ENCODE data around the gene IL17C.

The IL17C gene

DNA sequence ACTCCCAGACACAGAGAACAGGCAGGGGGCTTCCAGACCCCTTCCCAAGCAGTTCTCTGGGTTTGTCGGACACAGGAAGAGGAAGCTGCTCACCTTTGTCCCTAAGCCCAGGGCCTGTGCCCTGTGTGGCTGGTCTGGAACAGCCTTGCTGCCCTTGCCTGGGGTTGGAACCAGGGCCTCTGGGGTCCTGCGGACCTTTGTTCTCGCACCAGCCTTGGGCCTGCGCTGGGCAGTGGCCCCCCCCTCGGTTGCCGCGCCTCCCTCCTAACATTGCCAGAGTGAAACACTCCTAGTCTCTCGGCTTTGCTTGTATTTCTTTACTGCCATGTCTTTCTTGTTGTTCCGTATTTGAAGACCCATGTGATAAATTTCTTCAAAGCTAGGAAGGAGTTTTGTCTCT is 8.5 kb upstream of the IL17C start:
- no peak for DNase-seq

DNA sequence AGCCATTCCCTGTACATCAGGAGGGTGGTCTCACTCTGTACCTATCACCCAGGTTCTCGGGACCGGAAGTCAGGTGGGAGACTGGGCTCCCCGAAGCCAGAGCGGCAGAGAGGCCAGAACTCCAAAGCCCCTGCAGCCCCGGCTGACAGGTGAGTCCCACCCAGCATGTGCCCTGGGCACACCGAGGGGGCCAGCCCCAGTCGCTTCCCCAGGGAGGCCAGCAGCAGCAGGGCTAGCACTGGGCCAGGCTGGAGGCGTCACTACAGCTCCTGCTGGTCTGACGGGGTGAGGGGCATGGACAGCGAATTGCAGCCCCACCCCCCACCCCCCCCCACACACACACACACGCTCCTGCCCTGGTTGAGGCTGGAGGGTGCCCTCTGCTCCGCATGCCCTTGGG is 7.9 kb upstream of the IL17C start:
- DNase-seq, result no peak

DNA sequence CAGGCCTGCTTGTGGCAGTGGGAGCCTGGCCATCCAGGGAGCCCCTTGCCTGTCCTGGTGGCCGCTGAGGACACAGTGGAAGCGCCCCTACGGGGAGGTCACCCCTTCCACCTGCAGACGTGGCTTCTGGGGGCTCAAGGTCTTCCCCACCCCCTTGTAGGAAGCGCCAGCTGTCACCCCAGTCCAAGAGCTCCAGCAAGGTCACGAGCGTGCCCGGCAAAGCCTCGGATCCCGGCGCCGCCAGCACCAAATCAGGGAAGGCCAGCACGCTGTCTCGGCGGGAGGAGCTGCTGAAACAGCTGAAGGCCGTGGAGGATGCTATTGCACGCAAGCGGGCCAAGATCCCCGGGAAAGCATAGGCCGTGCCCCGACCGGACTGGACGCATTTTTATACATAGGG is 7.4 kb upstream of the IL17C start:
- no peak for DNase-seq

DNA sequence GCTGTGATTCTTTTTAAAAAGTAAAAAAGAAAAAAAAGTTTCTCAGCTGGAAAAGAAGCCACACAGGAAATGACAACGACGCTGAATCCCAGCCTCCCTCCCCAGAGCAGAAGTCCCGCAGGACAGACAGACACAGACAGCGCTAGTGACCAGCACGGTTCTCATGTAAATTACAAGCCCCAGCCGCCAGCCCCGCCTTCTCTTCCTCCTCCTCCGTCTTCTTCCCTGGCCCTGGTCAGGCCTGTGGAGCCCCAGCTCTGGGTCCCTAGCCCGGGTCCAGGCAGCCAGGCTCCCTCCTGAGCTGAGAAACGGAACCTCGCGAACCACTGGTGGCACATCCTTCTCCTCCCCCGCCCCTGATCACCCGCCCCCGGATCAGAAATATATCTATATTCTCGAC is 7.0 kb upstream of the IL17C start:
- DNase-seq, result no peak

DNA sequence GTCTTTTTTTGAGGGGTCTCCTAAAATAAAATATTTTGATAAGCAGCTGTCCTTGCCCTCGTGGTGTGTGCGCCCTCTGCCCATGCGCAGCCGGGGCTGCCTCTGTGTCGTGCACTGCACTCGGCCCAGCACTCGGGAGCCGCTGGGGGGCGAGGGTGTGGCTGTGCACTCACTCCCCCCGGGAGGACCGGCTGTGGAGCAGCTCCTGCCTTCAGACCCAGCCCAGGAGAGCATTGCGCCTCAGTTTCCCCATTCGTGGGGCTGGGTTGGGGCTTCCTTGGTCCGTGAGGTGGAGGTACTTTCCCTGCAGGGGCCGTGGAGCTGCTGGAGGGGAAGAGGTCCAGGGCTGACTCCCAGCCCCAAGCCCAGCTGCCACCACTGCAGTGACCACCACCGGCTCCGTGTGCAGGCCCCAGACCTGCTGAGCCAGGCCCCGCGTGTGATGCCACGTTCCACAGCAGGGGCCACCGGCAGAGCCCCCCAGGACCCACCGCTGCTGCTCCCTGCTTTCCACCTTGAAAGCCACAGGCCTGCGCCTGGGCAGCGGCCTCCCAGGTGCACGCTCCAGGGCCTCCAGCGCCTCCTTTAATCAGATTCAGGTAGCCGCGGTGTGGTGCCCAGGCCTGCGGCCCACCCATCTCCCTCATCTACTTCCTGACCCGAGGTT is 6.3 kb upstream of the IL17C start:
- no peak for DNase-seq

DNA sequence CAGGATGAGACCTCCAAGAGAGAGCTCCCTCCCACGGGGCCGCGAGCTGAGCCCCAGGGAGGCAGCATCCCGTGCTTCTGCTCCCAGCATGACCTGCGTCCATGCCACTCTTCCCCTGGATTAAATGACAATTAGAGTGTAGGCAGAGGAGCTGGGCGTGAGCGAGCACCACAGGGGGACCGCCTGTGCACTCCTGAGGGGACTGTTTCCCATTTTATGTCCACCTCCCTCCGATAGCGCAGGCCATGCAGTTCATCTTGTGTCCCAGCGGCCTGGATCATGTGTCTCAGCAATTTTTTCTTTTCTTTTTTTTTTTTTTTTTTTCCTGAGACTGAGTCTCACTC is 5.8 kb upstream of the IL17C start:
- no peak for DNase-seq

DNA sequence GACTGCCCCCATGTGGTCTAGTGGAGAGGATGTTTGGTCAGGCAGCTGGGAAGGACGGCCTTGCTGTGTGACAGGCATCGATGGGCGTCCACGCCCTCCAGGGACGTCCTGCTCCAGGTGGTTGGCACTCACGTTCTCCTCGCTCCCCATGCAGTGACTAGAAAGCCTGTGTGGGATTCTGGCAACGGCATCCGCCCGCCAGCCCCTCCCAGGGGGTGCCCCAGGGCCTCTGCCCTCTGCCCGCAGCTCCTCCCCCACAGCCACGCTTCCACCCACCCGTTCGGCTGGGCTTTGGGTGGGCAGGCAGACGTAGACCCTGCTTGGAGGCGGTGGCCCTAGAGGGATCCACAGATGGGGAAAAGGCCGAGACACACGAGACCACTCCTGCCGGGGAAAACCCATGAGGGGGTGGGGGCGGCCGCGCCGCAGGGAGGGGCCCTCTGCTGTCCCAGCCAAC is 4.7 kb upstream of the IL17C start:
- no peak for DNase-seq

DNA sequence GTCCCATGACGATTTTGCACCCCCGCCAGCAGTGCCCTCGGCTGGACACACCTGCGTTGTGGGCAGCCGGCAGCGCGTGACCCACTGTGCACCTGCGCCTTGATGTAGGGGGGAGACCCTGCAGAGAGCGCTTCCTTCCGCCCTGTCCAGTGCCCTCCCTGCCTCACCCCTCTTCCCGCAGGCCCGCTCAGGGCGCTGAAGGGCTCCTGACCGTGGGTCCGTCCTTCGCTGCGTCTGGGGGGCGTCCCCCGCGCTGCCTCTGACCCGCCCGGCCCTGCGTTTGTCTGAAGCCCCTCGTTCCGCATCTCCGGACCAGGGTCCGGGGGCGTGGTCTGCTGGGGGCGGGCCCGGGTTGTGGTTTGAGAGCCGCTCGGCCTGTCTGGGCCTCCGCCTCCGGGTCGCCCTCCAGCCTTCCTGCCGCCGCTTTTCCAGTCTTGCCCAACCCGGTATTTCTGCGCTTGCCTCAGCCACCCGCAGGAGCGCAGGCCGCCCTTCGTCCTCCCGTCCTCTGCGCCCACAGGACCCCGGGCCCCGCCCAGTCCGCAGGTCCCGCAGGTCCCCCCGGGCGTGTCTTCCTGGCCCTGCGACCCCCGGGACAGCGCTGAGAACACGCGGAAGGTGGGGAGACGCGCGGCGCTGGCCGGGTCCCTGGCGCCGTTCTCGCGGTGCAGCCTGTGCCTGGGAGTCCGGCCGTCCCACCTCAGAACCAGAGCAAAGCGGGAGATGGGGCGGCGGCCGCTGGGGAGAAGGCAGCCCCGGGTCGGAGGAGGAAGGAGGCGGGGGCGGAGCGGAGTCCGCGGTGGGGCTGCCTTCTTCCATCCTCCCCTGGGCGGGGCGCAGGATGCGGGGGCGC is 4.0 kb upstream of the IL17C start:
- no peak for DNase-seq

DNA sequence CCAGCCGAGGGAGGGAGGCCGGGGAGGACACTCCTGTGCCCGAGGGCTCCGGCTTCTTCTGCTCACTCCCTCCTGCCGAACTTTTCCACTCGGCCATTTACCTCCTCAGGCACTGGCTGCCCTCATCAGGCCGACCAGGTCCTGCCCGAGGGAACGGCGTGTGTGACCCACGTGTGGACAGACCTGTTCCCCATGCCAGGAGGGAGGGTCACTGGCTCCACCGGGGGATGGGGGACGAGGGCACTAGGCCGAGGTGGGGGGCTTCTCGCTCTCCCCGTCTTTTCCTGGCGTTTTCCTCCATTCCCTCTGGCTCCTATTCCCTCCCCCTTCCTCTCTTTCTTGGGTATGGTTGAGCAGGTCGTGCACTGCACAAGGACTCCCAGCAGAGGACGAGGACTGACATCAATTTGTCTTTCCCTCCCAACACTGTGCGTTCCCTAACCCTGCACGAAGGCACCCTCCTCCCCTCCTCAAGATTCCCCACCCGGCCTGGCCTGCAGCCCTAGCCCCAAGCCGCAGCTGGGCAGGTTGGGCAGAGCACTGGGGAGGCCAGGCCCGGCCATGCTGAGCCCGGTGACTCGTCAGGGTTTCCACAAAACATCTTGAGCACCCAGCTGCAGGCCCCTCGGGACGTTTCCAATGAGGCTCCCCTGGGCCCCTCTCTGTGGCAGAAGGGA is 3.2 kb upstream of the IL17C start:
- DNase-seq, result no peak

DNA sequence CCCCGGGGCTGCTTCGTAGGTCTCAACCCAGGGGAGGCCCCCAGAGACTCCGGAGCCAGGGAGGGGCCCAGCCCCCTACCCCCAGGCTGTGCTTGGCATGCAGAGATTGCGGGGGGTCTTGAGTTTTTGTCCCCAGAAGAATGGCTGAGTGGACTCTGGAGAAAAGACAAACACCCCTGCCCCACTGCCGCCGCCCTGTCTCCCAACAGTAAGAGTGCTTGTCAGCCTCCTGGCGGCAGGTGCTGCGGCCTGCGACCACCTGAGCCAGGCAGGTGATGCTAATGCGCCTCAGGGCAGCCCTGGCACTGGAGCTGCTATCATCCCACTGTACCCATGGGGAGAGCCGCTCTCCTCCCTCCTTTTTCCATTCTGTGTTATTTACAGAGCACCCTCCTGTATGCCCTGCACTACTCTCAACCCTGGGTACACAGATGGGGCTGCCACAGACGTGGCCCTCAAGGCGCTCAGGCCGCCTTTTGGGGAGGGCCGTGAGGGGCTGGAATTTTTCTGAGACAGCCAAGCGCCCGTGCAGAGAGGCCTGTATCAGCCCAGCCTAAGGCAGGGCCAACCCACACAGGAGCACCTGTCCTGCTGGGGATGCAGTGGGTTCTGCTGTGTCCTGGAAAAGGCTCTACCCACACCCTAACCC is 2.6 kb upstream of the IL17C start:
- no peak for DNase-seq

DNA sequence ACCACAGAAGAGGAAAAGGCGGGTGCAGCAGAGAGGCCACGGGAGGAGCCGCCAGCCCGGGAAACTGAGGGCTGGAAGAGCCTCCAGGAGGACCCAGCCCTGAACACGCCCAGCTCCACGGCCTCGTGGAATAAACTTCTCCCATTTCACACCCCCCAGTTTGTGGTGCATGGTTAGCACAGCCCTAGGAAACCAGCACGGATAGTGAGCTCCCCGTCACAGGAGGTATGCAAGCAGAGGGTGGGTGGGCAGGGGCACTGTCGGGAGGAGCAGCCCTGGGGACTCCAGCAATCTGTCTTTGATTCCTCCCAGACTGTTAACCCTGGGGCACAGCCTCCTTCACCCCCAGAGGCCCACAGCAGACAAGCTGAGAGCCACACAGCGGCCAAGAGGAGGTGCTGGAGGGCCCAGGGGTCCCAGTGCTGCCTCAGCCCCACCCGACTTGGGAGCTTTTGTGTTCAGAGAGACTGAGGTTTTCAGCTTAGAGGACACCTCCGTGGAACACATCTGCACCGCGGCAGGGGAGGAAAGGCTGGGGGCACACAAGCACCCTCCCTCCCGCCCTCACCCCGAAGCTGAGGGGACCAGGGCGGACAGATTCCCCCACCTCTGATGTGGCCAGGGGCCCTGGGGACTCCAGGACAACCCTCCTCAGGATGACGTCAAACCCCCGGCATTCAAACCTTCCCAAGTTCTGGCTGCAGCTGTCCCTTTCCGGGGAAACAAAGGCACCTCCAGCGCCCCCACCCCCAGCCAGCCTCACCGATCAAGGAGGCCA is 1.7 kb upstream of the IL17C start:
- no peak for DNase-seq

DNA sequence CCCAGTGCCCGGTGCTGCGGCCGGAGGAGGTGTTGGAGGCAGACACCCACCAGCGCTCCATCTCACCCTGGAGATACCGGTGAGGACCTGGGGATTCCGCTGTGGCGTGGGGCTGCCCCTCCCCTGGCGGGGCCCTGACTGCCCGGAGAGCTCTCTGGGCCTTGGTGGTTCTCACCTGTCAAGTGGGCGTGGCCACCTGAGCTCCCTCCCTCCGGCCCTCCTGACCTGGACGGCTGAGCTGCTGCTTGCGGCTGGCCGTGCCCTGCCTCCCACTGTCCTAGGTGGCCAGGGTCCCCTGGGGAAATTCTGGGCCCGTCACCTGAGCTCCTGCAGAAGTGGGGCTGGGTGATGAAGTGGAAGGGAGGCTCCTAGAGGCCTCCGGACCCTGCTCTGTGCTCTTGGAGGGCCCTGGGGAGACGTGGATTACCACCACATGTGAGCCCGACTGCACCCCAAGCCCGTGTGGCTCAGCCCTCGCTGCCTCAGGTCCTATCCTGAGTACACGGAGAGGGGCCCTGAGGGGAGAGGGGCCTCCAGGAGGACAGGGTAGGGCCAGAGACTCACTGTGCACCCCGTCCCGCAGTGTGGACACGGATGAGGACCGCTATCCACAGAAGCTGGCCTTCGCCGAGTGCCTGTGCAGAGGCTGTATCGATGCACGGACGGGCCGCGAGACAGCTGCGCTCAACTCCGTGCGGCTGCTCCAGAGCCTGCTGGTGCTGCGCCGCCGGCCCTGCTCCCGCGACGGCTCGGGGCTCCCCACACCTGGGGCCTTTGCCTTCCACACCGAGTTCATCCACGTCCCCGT is 1.1 kb downstream of the IL17C start:
- no peak for DNase-seq

DNA sequence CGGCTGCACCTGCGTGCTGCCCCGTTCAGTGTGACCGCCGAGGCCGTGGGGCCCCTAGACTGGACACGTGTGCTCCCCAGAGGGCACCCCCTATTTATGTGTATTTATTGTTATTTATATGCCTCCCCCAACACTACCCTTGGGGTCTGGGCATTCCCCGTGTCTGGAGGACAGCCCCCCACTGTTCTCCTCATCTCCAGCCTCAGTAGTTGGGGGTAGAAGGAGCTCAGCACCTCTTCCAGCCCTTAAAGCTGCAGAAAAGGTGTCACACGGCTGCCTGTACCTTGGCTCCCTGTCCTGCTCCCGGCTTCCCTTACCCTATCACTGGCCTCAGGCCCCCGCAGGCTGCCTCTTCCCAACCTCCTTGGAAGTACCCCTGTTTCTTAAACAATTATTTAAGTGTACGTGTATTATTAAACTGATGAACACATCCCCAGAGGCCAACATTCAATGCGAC is 1.7 kb downstream of the IL17C start:
- no peak for DNase-seq

DNA sequence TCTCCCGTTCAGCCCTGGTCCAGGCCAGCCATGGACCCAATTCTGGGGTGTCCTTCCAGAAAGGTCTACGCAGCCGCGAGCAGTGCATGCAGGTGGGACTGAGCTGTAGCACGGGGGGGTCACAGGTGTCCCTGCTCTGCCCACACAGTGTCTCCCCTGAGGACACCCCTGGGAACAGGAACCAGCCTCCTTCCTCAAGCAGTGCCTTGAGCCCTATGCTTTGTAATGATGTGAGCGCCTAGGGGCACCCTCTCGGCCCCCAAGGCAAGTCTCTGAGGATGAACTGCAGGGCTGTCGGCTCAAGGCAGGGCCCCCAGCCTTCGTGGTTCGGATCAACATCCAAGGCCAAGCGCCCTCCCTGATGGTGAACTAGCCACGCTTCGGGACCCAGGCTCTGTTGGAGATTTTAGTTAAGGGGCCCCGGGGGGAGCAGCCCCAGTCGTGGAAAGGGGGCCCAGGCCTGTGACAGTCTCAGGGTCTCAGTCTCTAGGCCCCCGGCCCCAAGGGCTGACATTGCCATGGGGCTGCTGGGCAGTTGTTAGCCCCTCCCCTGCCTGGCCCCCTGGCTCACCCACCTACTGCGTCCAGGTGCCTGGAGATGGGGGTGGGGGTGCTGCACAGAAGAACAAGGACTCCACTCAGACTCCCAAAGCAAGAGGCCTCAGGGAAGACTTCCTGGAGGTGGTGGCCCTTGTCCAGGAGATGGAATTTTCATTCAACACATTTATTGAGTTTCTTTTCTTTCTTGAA is 2.3 kb downstream of the IL17C start:
- DNase-seq, result no peak

DNA sequence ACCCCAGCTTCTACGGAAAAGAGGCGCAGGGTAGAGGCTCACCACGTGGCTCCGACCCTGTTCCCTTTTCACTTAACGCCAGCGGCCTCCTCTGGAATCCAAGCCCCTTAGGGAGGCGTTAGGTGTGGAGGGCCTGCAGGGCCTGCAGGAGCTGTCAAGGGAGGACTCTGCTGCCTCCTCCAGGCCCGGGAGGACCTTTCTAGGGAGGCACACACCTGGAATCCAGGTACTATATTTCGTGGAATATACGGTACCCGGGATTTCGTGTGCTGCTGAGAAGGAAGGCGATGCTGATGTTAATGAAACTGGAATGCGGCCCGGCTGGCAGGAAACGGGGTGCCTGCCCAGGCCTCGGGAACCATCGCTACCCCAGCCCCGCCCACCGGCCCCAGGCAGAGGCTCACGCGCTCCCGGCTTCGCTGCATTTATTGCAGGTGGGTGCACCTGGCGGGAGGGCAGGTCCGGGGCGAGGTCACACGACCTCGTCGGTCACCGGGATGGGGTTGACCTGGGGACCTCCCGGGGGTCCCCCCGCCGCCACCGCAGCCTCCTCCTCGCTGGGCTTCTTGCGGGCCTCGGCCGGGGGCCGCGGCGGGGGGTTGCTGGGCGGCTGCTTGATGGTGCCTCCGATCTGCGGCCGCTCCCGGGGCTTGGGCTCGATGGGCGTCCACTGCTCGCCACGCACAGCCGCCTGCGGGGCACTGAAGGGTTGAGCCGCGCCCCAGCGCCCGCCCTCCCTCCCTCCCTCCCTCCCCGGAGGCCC is 4.7 kb downstream of the IL17C start:
- no peak for DNase-seq

DNA sequence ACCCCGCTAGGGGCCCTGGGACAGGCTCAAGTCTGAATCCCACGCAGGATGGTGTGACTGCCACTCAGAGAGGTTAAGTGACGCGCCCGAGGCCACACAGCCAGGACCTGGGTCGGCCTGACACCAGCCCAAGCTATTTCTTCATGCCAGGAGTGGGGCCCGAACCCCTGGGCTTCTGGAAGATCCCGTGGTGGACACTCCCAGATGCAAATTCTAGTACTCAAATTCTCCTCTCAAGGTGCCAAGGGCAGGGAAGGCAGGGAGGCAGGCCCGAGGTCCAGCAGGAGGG is 5.2 kb downstream of the IL17C start:
- no peak for DNase-seq

DNA sequence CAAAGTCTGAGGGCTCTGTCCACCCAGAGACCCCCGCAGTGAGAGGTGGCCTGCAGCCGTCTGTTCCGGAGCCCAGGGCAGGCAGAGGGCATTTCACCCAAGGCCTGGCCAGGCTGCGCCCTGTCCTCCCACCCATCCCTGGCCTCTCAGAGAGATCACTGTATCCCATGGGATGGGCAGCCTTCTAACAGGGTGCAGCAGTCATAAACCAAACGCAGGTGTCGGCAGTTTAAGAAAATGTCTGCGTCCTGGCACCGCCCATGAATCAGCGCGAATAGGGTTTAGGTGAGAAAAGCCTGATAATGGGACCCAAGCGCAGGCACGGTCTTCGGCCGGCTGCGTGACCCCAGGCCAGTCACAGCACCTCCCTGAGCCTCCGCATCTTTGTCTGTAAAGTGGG is 7.1 kb downstream of the IL17C start:
- DNase-seq, result no peak

DNA sequence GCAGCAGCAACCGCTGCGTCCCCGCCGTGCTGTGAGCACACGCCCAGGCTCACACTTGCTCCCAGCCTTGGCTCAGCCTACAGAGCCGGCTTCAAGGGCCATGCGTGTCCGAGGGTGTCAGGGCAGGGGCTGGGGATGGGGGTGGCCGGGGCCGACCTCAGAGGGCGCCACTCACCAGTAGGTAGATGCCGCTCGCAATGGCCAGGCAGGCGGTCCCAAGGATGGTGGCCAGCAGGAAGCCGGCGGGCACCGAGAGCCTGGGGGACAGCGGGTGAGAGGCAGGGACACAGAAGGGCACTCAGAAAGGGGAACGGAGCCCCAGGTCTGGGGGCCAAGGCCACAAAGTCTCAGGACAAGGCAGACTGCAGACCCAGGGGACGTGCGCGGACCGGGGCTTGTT is 7.6 kb downstream of the IL17C start:
- DNase-seq, result no peak

DNA sequence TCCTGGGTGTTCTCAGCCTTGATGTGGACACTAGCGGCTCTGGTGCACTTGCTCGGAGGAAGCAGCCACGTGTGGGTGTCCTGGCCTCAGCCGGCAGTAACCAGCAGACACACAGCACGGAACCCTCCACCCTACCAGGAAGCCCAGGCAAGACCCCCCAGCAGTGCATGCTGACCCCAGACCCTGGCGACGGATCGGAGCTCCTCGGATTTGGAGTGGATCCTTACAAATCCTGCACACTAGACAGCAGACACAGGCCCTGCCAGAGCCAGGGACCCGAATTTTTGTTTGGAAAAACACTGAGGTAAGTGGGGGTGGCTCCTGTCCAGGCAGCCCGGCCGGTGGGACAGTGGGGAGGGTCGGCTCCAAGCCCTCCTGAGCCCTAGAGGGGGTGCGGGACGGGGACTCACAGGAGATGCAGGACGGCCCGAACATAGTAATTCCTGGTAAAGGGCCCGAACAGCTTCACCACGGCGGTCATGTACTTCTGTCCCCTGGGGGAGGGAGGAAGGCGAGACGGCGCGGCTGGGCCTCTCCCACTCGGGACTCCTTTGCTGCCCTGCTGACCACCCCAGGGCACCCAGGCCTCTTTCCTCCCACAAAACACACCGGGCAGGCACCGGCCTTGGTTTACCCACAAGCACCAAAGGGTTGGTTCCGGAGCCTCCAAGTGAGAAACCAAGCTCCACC is 8.1 kb downstream of the IL17C start:
- no peak for DNase-seq
